Sigmoid colon (tissue), 4 donors: ENCODE data around the gene OVAAL.

ENCODE experiments used
- POLR2AphosphoS5 ChIP-seq, 4 donors: sonication (generic); formaldehyde crosslinking; IDR thresholded peaks; one replicate each; pipeline ENCODE4 v1.6.1; 2017; ENCODE audit warnings: antibody characterized with exemption in 4 of 4
- TF ChIP-seq, protein P1 (sequence below), 4 experiments: fragments of 450-650 bp in 3 of 4; fragments of 200-600 bp in 1 of 4; IDR thresholded peaks; one replicate each; pipeline ENCODE4 v1.5.1; 2016 to 2019; ENCODE audit warnings: antibody characterized with exemption in 4 of 4, mild to moderate bottlenecking in 3 of 4, moderate library complexity in 2 of 4

DNA sequence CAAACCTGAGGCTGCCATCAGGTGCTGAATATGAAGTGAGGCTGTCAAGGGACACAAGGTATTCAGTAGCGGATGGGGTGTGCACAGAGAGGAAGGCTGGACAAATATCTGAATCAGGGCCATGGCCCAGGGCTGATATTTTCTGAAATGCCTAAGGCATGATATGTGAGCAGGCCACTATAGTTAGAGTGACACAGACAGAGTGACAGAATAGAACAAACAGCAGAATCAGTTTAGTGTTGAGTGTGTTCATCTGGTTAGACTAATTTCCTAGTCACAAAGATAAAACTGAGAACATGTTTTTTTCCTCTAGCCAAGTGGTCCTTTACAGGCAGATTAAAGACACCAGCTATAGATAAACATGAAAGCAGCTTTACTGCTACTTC is 3.9 kb downstream of the OVAAL start:
- TF ChIP-seq, protein P1, sequence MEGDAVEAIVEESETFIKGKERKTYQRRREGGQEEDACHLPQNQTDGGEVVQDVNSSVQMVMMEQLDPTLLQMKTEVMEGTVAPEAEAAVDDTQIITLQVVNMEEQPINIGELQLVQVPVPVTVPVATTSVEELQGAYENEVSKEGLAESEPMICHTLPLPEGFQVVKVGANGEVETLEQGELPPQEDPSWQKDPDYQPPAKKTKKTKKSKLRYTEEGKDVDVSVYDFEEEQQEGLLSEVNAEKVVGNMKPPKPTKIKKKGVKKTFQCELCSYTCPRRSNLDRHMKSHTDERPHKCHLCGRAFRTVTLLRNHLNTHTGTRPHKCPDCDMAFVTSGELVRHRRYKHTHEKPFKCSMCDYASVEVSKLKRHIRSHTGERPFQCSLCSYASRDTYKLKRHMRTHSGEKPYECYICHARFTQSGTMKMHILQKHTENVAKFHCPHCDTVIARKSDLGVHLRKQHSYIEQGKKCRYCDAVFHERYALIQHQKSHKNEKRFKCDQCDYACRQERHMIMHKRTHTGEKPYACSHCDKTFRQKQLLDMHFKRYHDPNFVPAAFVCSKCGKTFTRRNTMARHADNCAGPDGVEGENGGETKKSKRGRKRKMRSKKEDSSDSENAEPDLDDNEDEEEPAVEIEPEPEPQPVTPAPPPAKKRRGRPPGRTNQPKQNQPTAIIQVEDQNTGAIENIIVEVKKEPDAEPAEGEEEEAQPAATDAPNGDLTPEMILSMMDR (IDR thresholded peaks at IDR 0.05): no peak
- TF ChIP-seq POLR2AphosphoS5 (IDR thresholded peaks at IDR 0.05): no peak
